Parathyroid adenoma (tissue), 2 donors: Measurements from ENCODE around the gene OSBPL3.

ENCODE experiments used
- H2AFZ ChIP-seq: fragments of 300-600 bp; sonication (generic); one replicate; pipeline ENCODE4 v1.7.0; 2017; ENCODE audit warnings: antibody characterized with exemption, mild to moderate bottlenecking
- H3K27ac ChIP-seq: fragments of 300-600 bp; sonication (generic); one replicate; pipeline ENCODE4 v1.7.0; 2017
- H3K27me3 ChIP-seq: fragments of 300-600 bp; sonication (generic); one replicate; pipeline ENCODE4 v1.7.0; 2017; ENCODE audit warnings: low read length; ENCODE audit not compliant: control insufficient read depth, insufficient read depth
- H3K36me3 ChIP-seq: fragments of 300-600 bp; sonication (generic); one replicate; pipeline ENCODE4 v1.7.0; 2017; ENCODE audit warnings: low read length; ENCODE audit not compliant: control insufficient read depth, insufficient read depth
- H3K4me1 ChIP-seq: fragments of 300-600 bp; sonication (generic); one replicate; pipeline ENCODE4 v1.7.0; 2017; ENCODE audit warnings: control low read depth
- H3K4me2 ChIP-seq: fragments of 300-600 bp; sonication (generic); one replicate; pipeline ENCODE4 v1.7.0; 2017; ENCODE audit warnings: low read length
- H3K4me3 ChIP-seq: fragments of 300-600 bp; sonication (generic); one replicate; pipeline ENCODE4 v1.7.0; 2017; ENCODE audit warnings: low read depth, low read length
- H3K79me2 ChIP-seq: fragments of 300-600 bp; sonication (generic); one replicate; pipeline ENCODE4 v1.7.0; 2017; ENCODE audit warnings: control low read depth
- H3K9ac ChIP-seq: fragments of 300-600 bp; sonication (generic); one replicate; pipeline ENCODE4 v1.7.0; 2017; ENCODE audit warnings: mild to moderate bottlenecking
- H3K9me3 ChIP-seq: fragments of 300-600 bp; sonication (generic); one replicate; pipeline ENCODE4 v1.7.0; 2017; ENCODE audit warnings: low read length; ENCODE audit not compliant: control insufficient read depth
- CTCF ChIP-seq: fragments of 300-600 bp; sonication (generic); IDR thresholded peaks from one replicate; pipeline ENCODE4 v1.7.0; 2017; ENCODE audit warnings: antibody characterized with exemption, mild to moderate bottlenecking
- donor health status: primary hyperparathyroidism.

OSBPL3 gene

DNA sequence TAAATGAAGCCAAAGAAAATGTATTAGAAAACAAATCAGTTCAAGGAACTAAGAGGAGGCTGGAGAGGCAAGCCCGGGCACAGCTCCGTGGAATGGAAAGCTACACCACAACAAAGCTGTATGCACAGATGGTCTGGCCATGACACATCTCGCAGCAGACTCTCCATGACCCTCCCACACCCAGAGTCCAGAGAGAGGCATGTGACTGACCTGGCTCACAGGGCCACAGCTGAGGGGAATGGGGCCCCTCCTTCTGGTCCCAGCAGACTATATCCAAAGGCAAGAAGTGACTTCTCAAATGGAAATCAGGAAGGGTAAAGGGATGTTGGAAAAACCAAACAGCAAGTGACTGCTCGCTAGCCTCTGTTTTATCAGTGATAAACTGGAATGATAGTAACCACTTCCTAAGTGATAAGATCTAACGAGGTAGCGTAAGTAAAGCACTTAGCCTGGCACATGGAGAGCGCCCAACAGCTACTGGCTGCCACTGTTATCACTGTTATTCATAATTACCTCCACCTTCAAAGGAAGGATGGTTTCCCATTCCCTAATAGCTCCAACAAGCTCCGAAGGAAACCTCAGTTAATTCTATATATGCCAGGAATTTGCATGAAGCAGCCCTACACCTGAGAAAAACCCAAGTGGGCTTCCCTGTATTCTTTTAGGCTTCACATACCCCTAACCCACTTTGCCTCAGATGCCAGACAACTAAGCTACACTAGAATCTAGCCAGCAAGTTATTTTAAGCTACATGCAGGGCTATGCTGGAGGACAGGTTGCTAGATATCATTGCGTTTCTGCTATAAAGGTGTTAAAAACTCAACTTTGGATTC lies 8.4 kb downstream of the OSBPL3 start:
- H3K9me3 ChIP-seq = no peaks in the 10 kb centered on the region
- no peak overlapping the region for H3K9ac ChIP-seq
- no peaks in the 10 kb centered on the region for H3K36me3 ChIP-seq
- H3K79me2 ChIP-seq = peaks cover 30% of the 10 kb centered on the region
- no peak for TF ChIP-seq CTCF
- H3K27ac ChIP-seq = peak overlapping the region; percentile 55
- H3K4me2 ChIP-seq = no peak overlapping the region
- no peak overlapping the region for H3K4me3 ChIP-seq
- peak overlapping the region; percentile 65 for H2AFZ ChIP-seq
- H3K4me1 ChIP-seq = peaks cover 40% of the 10 kb centered on the region
- no peaks in the 10 kb centered on the region for H3K27me3 ChIP-seq

GRCh38 chr7:24970676-24971075 lies 9.3 kb downstream of the OSBPL3 start:
- Histone ChIP-seq H3K79me2 (peaks cover 28% of the 10 kb centered on the region), H3K27me3 (no peaks in the 10 kb centered on the region), H3K4me1 (peaks cover 40% of the 10 kb centered on the region), H3K27ac (peak overlapping the region; percentile 55), H3K9me3 (no peaks in the 10 kb centered on the region), H2AFZ (no peak overlapping the region), H3K4me3 (no peak overlapping the region), H3K36me3 (no peaks in the 10 kb centered on the region), H3K9ac (no peak overlapping the region), H3K4me2 (no peak overlapping the region)
- no peak for TF ChIP-seq CTCF

GRCh38 chr7:24968165-24968564 lies 11.8 kb downstream of the OSBPL3 start:
- Histone ChIP-seq H3K9me3 (no peaks in the 10 kb centered on the region), H3K4me3 (no peak overlapping the region), H3K79me2 (peaks cover 22% of the 10 kb centered on the region), H3K4me2 (no peak overlapping the region), H3K27me3 (no peaks in the 10 kb centered on the region), H3K27ac (no peak overlapping the region), H3K36me3 (no peaks in the 10 kb centered on the region), H3K9ac (no peak overlapping the region), H2AFZ (no peak overlapping the region), H3K4me1 (peaks cover 45% of the 10 kb centered on the region)
- no peak for TF ChIP-seq CTCF

DNA sequence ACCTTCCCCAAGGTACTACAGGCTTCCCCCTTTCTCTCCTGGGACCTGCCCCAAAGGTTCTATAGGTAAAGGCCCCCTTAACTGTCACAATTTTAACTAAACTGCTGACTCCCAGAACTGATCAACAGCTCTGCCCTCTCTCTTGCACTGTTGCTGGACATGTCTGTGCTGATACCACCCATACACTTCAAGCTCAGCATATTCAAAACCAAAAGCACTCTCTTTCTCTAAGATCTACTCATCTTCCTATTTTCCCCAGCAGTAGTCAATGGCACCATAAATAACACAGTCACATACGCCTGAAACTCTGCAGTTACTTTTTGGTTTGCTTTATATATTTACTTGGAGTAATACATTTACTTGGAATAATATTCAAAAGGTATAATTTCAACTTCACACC lies 12.3 kb downstream of the OSBPL3 start:
- no peak overlapping the region for H3K4me3 ChIP-seq
- H3K4me2 ChIP-seq = no peak overlapping the region
- TF ChIP-seq CTCF = no peak
- H2AFZ ChIP-seq = no peak overlapping the region
- peaks cover 49% of the 10 kb centered on the region for H3K4me1 ChIP-seq
- H3K36me3 ChIP-seq = no peaks in the 10 kb centered on the region
- H3K27me3 ChIP-seq = no peaks in the 10 kb centered on the region
- no peaks in the 10 kb centered on the region for H3K9me3 ChIP-seq
- no peak overlapping the region for H3K27ac ChIP-seq
- H3K79me2 ChIP-seq = peaks cover 22% of the 10 kb centered on the region
- H3K9ac ChIP-seq = no peak overlapping the region

- Histone ChIP-seq H3K9me3 (no peaks in the 10 kb centered on the region), H3K4me2 (no peak overlapping the region), H3K9ac (no peak overlapping the region), H3K4me3 (no peak overlapping the region), H3K36me3 (no peaks in the 10 kb centered on the region), H3K27me3 (no peaks in the 10 kb centered on the region), H3K27ac (peak overlapping the region; percentile 75), H3K79me2 (peaks cover 24% of the 10 kb centered on the region), H3K4me1 (peaks cover 47% of the 10 kb centered on the region), H2AFZ (no peak overlapping the region)
- TF ChIP-seq CTCF = no peak
Observed at GRCh38 chr7:24966802-24967201, 13.2 kb downstream of the OSBPL3 start.
